Fibroblast of mammary gland (primary cell): ENCODE results near the gene PRICKLE1.
A peak's percentile ranks its signal among the peaks of the same experiment; 100 is the strongest.

Experiments
- DNase-seq: peaks from one replicate; pipeline ENCODE4 v3.0.0-alpha.2; 2010; ENCODE audit warnings: low read depth
- H3K4me3 ChIP-seq: 2 replicates; pipeline ENCODE4 v1.5.1; 2011; ENCODE audit warnings: low read depth, mild to moderate bottlenecking, low read length, moderate library complexity; ENCODE audit not compliant: control insufficient read depth
- CTCF ChIP-seq: conservative IDR thresholded peaks from 2 replicates; pipeline ENCODE4 v1.5.1; 2011; ENCODE audit warnings: low read depth, low read length, inconsistent platforms; ENCODE audit not compliant: control insufficient read depth, insufficient read depth

PRICKLE1 gene

DNA sequence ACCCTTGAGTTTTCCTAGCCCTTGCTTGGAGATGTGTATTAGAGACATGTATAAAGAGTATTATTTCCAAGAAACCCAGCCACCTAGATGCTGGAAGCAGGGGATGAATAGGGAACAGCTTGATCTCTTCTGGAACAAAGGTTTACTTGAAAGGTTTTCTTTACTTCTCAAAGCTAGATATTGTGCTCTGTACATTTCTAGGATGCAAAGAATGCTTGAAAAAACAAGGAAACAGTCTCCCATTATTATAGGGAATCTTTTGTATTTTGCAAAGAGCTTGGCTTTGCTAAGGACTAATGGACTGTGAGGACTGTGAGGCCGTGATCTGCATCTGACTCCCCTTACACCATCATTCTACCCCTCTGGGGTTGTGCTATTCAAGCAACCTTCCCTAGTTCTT is 77.9 kb downstream of the PRICKLE1 start:
- no peak overlapping the region for H3K4me3 ChIP-seq
- no peak for DNase-seq
- no peak for TF ChIP-seq CTCF

GRCh38 chr12:42510823-42511222 is 78.7 kb downstream of the PRICKLE1 start:
- DNase-seq, result no peak
- no peak for TF ChIP-seq CTCF
- no peak overlapping the region for H3K4me3 ChIP-seq

GRCh38 chr12:42508913-42509460 is 80.6 kb downstream of the PRICKLE1 start:
- no peak for DNase-seq
- no peak for TF ChIP-seq CTCF
- H3K4me3 ChIP-seq, result no peak overlapping the region

DNA sequence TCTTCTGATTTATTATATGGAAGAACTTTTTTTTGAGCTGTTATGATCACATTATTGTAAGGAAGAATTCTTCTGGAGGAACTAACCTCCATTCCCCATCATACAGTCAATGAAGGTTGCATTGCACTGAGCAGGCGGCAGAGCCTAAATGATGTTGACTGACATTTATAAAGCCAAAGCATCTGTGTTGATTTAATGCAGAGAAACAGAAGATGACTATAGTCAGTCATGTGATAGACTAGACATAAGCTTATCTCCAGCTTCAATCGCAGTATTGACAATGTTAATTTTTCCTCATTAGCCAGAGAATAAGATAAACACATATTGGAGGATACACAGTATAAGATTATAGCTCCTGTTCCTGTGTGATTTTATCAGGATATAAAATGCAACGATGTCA is 82.0 kb downstream of the PRICKLE1 start:
- TF ChIP-seq CTCF, result no peak
- no peak overlapping the region for H3K4me3 ChIP-seq
- DNase-seq, result no peak

GRCh38 chr12:42507081-42507480 is 82.5 kb downstream of the PRICKLE1 start:
- DNase-seq, result no peak
- no peak overlapping the region for H3K4me3 ChIP-seq
- no peak for TF ChIP-seq CTCF

DNA sequence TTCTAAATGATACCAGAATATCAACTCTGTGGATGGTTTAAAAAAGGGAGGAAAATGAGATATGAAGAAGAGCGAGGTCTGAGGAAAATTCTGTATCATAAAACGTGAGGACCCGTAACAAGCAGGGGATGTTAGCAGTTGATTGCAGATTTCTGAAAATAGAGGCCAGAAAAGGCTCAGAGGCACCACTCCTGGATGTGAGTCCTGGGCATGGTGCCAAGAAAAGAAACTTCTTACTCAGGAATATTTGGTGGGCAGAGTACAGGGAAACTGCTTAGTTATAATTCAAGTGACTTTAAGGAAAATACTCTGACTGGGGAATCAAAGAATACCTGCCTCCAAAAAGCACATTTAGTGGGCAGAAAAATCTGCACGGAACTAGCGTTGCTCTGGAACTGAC is 85.5 kb downstream of the PRICKLE1 start:
- TF ChIP-seq CTCF, result no peak
- no peak overlapping the region for H3K4me3 ChIP-seq
- DNase-seq, result peak; percentile 29

- DNase-seq, result no peak
- TF ChIP-seq CTCF, result no peak
These were observed 86.9 kb downstream of the PRICKLE1 start for GRCh38 chr12:42502682-42503081.

More at GRCh38 chr12:42502682-42503081, 86.9 kb downstream of the PRICKLE1 start:
- no peak overlapping the region for H3K4me3 ChIP-seq
